Upper lobe of left lung (tissue), 4 donors: ENCODE measurements around the gene CLK1.

Experiments used
- POLR2A ChIP-seq, 4 donors: fragments of 450-650 bp; IDR thresholded peaks; one replicate each; pipeline ENCODE4 v1.5.1; 2016 to 2017; ENCODE audit warnings: antibody characterized with exemption in 4 of 4, mild to moderate bottlenecking in 2 of 4
- TF ChIP-seq, protein P1 (sequence below), 6 experiments: fragments of 450-650 bp in 4 of 6; fragments of 200-600 bp in 2 of 6; sonication (generic) in 2 of 6; IDR thresholded peaks; one replicate each; pipeline ENCODE4 v1.5.1; 2016 to 2019; ENCODE audit warnings: antibody characterized with exemption in 6 of 6

DNA sequence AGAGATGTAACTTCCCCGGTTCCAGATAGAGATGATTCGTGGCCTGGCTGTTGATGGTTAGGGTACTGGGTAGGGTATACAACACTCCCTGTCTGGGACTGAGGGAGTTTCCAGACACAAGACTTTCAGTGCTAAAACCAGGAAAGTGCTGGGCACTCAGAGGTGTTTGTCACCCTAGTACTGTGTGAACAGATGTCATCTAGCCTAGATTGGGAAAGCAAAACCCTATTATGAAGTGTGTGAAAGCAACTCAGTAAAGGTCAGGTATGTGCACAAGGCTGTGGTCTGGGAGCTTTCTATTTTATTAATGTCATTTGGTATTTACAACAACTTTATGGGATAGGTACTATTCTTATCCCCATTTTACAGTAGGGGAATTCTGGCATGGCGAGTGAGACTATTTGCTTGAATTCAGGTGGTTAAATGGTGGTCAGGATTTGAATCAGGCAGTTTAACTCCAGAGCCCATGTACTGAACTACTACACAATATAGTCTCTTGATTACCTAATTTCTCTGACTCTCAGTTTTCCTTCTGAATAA is 50.1 kb downstream of the CLK1 start:
- TF ChIP-seq, protein P1, sequence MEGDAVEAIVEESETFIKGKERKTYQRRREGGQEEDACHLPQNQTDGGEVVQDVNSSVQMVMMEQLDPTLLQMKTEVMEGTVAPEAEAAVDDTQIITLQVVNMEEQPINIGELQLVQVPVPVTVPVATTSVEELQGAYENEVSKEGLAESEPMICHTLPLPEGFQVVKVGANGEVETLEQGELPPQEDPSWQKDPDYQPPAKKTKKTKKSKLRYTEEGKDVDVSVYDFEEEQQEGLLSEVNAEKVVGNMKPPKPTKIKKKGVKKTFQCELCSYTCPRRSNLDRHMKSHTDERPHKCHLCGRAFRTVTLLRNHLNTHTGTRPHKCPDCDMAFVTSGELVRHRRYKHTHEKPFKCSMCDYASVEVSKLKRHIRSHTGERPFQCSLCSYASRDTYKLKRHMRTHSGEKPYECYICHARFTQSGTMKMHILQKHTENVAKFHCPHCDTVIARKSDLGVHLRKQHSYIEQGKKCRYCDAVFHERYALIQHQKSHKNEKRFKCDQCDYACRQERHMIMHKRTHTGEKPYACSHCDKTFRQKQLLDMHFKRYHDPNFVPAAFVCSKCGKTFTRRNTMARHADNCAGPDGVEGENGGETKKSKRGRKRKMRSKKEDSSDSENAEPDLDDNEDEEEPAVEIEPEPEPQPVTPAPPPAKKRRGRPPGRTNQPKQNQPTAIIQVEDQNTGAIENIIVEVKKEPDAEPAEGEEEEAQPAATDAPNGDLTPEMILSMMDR (IDR thresholded peaks at IDR 0.05): no peak
- no peak for TF ChIP-seq POLR2A (IDR thresholded peaks at IDR 0.05)
